ENCODE results near the gene RAPGEF6.
"Not testable (repeated sequence)": the region's sequence is repeated elsewhere in the genome, so short reads cannot be mapped to it uniquely, and the experiment has no call there.

RAPGEF6 gene

GRCh38 chr5:131634996-131635683, at the start of gene RAPGEF6:
TSS of gene RAPGEF6 (minus strand) at chr5:131635229. CDS start at chr5:131635030, 199 bp downstream.
- 0 out of 2 replicates have a peak, but pooled peaks have one; percentile 11 for TF ChIP-seq CTCF (conservative IDR thresholded peaks at IDR 0.05)
- peak within 1 kb of the TSS; percentile 99 for H3K27ac ChIP-seq

- TF ChIP-seq CTCF (conservative IDR thresholded peaks at IDR 0.05): no peak
- H3K27ac ChIP-seq: peak overlapping the region; percentile 86
Measured at GRCh38 chr5:131684595-131684994, 49.6 kb upstream of the RAPGEF6 start.

- peak overlapping the region; percentile 86 for H3K27ac ChIP-seq
- no peak for TF ChIP-seq CTCF (conservative IDR thresholded peaks at IDR 0.05)
Measured at GRCh38 chr5:131684051-131684450, 49.0 kb upstream of the RAPGEF6 start.

GRCh38 chr5:131682826-131683225, 47.8 kb upstream of the RAPGEF6 start:
- no peak for TF ChIP-seq CTCF (conservative IDR thresholded peaks at IDR 0.05)
- H3K27ac ChIP-seq: peak overlapping the region; percentile 86

- H3K27ac ChIP-seq: peak overlapping the region; percentile 86
- TF ChIP-seq CTCF (conservative IDR thresholded peaks at IDR 0.05): no peak
Measured at GRCh38 chr5:131682175-131682574, 47.1 kb upstream of the RAPGEF6 start.

- no peak overlapping the region for H3K27ac ChIP-seq
- no peak for TF ChIP-seq CTCF (conservative IDR thresholded peaks at IDR 0.05)
Measured at GRCh38 chr5:131679911-131680310, 44.9 kb upstream of the RAPGEF6 start.

GRCh38 chr5:131678273-131678672, 43.2 kb upstream of the RAPGEF6 start:
- not testable (repeated sequence) for H3K27ac ChIP-seq

GRCh38 chr5:131677115-131677514, 42.1 kb upstream of the RAPGEF6 start:
- no peak overlapping the region for H3K27ac ChIP-seq
- no peak for TF ChIP-seq CTCF (conservative IDR thresholded peaks at IDR 0.05)
